Smooth muscle cell (in vitro differentiated cells): Measurements from ENCODE around the gene CD8A. TPM values are rescaled to one million over a fixed set of nuclear protein-coding genes. Genes with fewer than 3 reads are reported as not detected.

Source experiments
- DNase-seq: peaks from one replicate; lab custom pipeline; 2025; ENCODE audit not compliant: unreplicated experiment; lab: John Stamatoyannopoulos, UW
- H2AFZ ChIP-seq: fragments of 200-600 bp; sonication (generic); 2 replicates; pipeline ENCODE4 v1.6.0; 2016; ENCODE audit warnings: antibody characterized with exemption, low read depth, mild to moderate bottlenecking
- H3F3A ChIP-seq: fragments of 200-600 bp; sonication (generic); 2 replicates; pipeline ENCODE4 v1.6.0; 2017; ENCODE audit warnings: antibody characterized with exemption, low read depth
- H3K27ac ChIP-seq: fragments of 200-600 bp; sonication (generic); 2 replicates; pipeline ENCODE4 v1.5.1; 2016; ENCODE audit warnings: low read depth, mild to moderate bottlenecking
- H3K27me3 ChIP-seq: fragments of 200-600 bp; sonication (generic); 2 replicates; pipeline ENCODE4 v1.6.1; 2016; ENCODE audit warnings: low read depth, mild to moderate bottlenecking
- H3K36me3 ChIP-seq: fragments of 200-600 bp; sonication (generic); 2 replicates; pipeline ENCODE4 v1.5.1; 2016; ENCODE audit warnings: low read depth
- H3K4me1 ChIP-seq: fragments of 200-600 bp; sonication (generic); 2 replicates; pipeline ENCODE4 v1.5.1; 2016; ENCODE audit warnings: low read depth
- H3K4me2 ChIP-seq: fragments of 200-600 bp; sonication (generic); 2 replicates; pipeline ENCODE4 v1.6.0; 2016; ENCODE audit warnings: mild to moderate bottlenecking
- H3K4me3 ChIP-seq: fragments of 200-600 bp; sonication (generic); 2 replicates; pipeline ENCODE4 v1.5.1; 2016; ENCODE audit warnings: mild to moderate bottlenecking
- H3K79me2 ChIP-seq: fragments of 200-600 bp; sonication (generic); 2 replicates; pipeline ENCODE4 v1.6.0; 2016; ENCODE audit warnings: low read depth, mild to moderate bottlenecking
- H3K9ac ChIP-seq: fragments of 200-600 bp; sonication (generic); 2 replicates; pipeline ENCODE4 v1.6.0; 2016; ENCODE audit warnings: low read depth
- H3K9me3 ChIP-seq: fragments of 200-600 bp; sonication (generic); replicated peaks from 2 replicates; pipeline ENCODE4 v1.5.1; 2016; ENCODE audit warnings: low read depth
- H4K20me1 ChIP-seq: fragments of 200-600 bp; sonication (generic); 2 replicates; pipeline ENCODE4 v1.6.0; 2016; ENCODE audit warnings: low read depth
- WGBS: methylation state at CpG from one replicate; pipeline ENCODE4 v1.1.7; 2016; ENCODE audit warnings: low lambda C conversion rate; 5-methylcytosine and 5-hydroxymethylcytosine counted together
- polyA plus RNA-seq: library from polyadenylated mRNA; unstranded; fragments of >200 nt; fragmentation: Nextera tagmentation; extraction: Ambion mirVana; gene quantifications from 2 replicates; pipeline ENCODE4 v1.2.1, GENCODE V29; 2016
- total RNA-seq: library from RNA; depleted of rRNA; stranded (reverse); fragments of >200 nt; gene quantifications from 2 replicates; pipeline ENCODE4 v1.2.3, GENCODE V29; 2014
- TF ChIP-seq, protein P1 (sequence below): fragments of 200-600 bp; sonication (generic); IDR thresholded peaks from 2 replicates; pipeline ENCODE4 v1.5.1; 2017; ENCODE audit warnings: borderline replicate concordance, mild to moderate bottlenecking, antibody characterized with exemption; ENCODE audit not compliant: insufficient read depth, poor library complexity, severe bottlenecking

The CD8A gene
- total and polyA plus RNA-seq, 2 experiments from 2014 or later: not detected

DNA sequence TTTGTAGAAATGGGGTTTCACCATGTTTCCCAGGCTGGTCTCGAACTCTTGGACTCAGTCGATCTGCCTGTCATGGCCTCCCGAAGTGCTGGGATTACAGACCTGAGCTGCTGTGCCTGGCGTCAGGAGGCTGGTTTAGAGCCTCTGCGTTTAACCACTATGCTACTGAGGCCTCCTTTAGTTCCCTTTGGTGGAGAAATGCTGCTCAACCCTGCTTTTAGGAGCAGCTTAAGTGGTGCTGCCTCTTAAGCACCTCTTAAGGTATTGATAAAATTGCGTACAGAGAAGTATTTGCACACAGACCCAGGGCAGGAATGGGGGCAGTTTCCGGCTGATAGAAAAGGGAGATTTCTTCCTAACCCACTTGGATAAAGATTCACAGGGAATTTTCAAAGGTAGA is 8.0 kb downstream of the CD8A start:
- Histone ChIP-seq H3K9ac (no peak overlapping the region), H3K4me1 (no peaks in the 10 kb centered on the region), H3F3A (no peaks in the 10 kb centered on the region), H3K4me3 (no peak overlapping the region), H2AFZ (no peak overlapping the region), H4K20me1 (no peaks in the 10 kb centered on the region), H3K27me3 (peaks cover 42% of the 10 kb centered on the region), H3K4me2 (no peak overlapping the region), H3K9me3 (no peaks in the 10 kb centered on the region), H3K27ac (no peak overlapping the region), H3K79me2 (no peaks in the 10 kb centered on the region), H3K36me3 (no peaks in the 10 kb centered on the region)
- DNase-seq: no peak
- 87% methylated on average over 7 of the region's 7 CpGs for WGBS
- TF ChIP-seq, protein P1, sequence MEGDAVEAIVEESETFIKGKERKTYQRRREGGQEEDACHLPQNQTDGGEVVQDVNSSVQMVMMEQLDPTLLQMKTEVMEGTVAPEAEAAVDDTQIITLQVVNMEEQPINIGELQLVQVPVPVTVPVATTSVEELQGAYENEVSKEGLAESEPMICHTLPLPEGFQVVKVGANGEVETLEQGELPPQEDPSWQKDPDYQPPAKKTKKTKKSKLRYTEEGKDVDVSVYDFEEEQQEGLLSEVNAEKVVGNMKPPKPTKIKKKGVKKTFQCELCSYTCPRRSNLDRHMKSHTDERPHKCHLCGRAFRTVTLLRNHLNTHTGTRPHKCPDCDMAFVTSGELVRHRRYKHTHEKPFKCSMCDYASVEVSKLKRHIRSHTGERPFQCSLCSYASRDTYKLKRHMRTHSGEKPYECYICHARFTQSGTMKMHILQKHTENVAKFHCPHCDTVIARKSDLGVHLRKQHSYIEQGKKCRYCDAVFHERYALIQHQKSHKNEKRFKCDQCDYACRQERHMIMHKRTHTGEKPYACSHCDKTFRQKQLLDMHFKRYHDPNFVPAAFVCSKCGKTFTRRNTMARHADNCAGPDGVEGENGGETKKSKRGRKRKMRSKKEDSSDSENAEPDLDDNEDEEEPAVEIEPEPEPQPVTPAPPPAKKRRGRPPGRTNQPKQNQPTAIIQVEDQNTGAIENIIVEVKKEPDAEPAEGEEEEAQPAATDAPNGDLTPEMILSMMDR: no peak

DNA sequence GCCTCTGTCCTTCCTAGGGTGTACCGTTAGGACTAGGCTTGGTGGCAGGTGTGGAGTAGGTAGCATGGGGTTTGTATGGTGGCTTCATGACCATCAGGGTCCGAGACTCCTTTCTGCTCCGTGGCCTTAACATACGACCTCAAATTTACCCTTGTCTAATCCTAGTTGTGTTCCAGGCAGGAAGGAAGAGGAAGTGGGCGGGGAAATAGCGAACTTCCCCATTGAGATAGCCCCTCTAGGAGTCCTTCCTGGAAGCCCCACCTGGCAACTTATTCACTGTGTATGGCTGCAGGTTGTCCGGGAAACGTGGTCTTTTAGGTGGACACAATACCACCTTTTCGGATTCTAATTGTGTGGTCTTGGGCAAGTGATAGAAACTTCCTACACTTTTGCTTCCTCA is 9.3 kb downstream of the CD8A start:
- Histone ChIP-seq H3K4me1 (no peaks in the 10 kb centered on the region), H3F3A (no peaks in the 10 kb centered on the region), H3K4me2 (no peak overlapping the region), H3K9ac (no peak overlapping the region), H3K79me2 (no peaks in the 10 kb centered on the region), H2AFZ (no peak overlapping the region), H4K20me1 (no peaks in the 10 kb centered on the region), H3K36me3 (no peaks in the 10 kb centered on the region), H3K27ac (no peak overlapping the region), H3K9me3 (no peaks in the 10 kb centered on the region), H3K27me3 (peaks cover 32% of the 10 kb centered on the region), H3K4me3 (no peak overlapping the region)
- DNase-seq: no peak
- TF ChIP-seq, protein P1: no peak
- WGBS: 93% methylated on average over 9 of the region's 9 CpGs

DNA sequence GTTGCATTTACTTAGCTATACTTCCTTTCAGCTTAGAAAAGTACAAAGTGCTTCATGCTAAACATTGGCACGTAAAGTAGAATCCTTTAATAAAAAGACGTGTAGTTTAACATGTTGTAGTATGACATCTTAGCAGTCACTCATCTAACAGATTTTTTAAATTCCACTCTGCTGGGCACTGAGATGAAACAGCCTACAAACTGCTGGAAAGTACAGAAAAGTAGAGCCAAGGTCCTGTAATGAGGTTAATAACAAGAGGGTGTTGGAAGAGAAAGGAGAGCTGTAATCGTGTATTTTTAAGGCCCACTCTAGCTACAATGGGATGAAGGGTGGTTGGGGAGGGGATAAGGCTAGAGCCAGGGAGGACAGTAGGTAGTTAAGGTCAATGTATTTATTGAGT is 10.7 kb downstream of the CD8A start:
- H3K4me2 ChIP-seq: no peak overlapping the region
- H3K9ac ChIP-seq: no peak overlapping the region
- TF ChIP-seq, protein P1: no peak
- H2AFZ ChIP-seq: no peak overlapping the region
- DNase-seq: no peak
- no peaks in the 10 kb centered on the region for H4K20me1 ChIP-seq
- no peaks in the 10 kb centered on the region for H3K9me3 ChIP-seq
- no peaks in the 10 kb centered on the region for H3K36me3 ChIP-seq
- no peak overlapping the region for H3K4me3 ChIP-seq
- H3K27me3 ChIP-seq: peaks cover 18% of the 10 kb centered on the region
- H3F3A ChIP-seq: no peaks in the 10 kb centered on the region
- no peaks in the 10 kb centered on the region for H3K4me1 ChIP-seq
- H3K79me2 ChIP-seq: no peaks in the 10 kb centered on the region
- H3K27ac ChIP-seq: no peak overlapping the region
- WGBS: 93% methylated on average over 3 of the region's 3 CpGs

DNA sequence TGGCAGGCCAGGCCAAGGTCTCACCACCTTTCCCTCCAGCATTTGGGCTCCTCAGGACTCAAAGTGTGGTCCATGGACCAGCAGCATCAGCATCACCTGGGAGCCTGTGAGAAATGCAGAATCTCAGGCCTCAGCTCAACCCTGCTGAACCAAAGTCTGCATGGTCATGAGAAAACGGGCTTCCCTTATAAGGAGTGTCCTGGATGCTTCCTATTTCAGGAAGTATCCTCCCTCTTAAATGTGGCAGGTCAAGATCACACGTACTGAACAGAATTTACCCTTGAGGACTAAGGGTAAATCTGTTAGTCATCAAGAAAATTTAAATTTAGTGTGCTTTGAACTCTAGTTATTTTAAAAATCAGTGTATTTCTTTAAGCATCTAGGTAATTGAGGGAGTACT is 11.8 kb downstream of the CD8A start:
- TF ChIP-seq, protein P1: no peak
- Histone ChIP-seq H4K20me1 (no peaks in the 10 kb centered on the region), H3F3A (no peaks in the 10 kb centered on the region), H3K4me2 (no peak overlapping the region), H3K9me3 (no peaks in the 10 kb centered on the region), H3K27me3 (peaks cover 8% of the 10 kb centered on the region), H3K79me2 (no peaks in the 10 kb centered on the region), H3K4me3 (no peak overlapping the region), H3K9ac (no peak overlapping the region), H2AFZ (no peak overlapping the region), H3K36me3 (no peaks in the 10 kb centered on the region), H3K27ac (no peak overlapping the region), H3K4me1 (no peaks in the 10 kb centered on the region)
- DNase-seq: no peak
- 75% methylated on average over 2 of the region's 2 CpGs for WGBS
